H1 (cell line): ENCODE results near the gene FKBP8.

Experiments used
- BCL11A ChIP-seq, 2 experiments: IDR thresholded peaks; one replicate each; pipeline ENCODE4 v1.6.1; 2011; ENCODE audit warnings: low read depth in 2 of 2, low read length in 2 of 2, mild to moderate bottlenecking in 2 of 2
- CHD2 ChIP-seq: IDR thresholded peaks from 2 replicates; pipeline ENCODE4 v1.6.1; 2012; ENCODE audit warnings: low read length, improper control_type of control experiment
- CREB1 ChIP-seq: IDR thresholded peaks from 2 replicates; pipeline ENCODE4 v1.6.1; 2012; ENCODE audit warnings: inconsistent platforms
- EP300 ChIP-seq, 2 experiments: IDR thresholded peaks; 1 replicate in 1 of 2; 2 replicates in 1 of 2; pipeline ENCODE4 v1.6.1; 2011 to 2012; ENCODE audit warnings: low read depth in 2 of 2, low read length in 2 of 2, mild to moderate bottlenecking in 2 of 2, borderline replicate concordance in 1 of 2, inconsistent platforms in 1 of 2, moderate library complexity in 1 of 2
- EZH2 ChIP-seq: fragments of 200-600 bp; sonication (generic); IDR thresholded peaks from 2 replicates; pipeline ENCODE4 v1.7.1; 2012; ENCODE audit warnings: low read depth, mild to moderate bottlenecking, moderate library complexity, low read length, inconsistent platforms; ENCODE audit not compliant: severe bottlenecking
- JUN ChIP-seq: IDR thresholded peaks from 2 replicates; pipeline ENCODE4 v1.6.1; 2011; ENCODE audit warnings: low read depth, mild to moderate bottlenecking, improper control_type of control experiment, low read length
- POLR2AphosphoS5 ChIP-seq: IDR thresholded peaks from 2 replicates; pipeline ENCODE4 v1.6.1; 2011; ENCODE audit warnings: low read depth, low read length
- POU5F1 ChIP-seq: IDR thresholded peaks from 2 replicates; pipeline ENCODE4 v1.6.1; 2011; ENCODE audit warnings: low read depth, mild to moderate bottlenecking, low read length, moderate library complexity
- RBBP5 ChIP-seq: IDR thresholded peaks from 2 replicates; pipeline ENCODE4 v1.7.1; 2012; ENCODE audit warnings: low read depth, mild to moderate bottlenecking, inconsistent platforms, low read length, moderate library complexity, borderline replicate concordance
- SIRT6 ChIP-seq: IDR thresholded peaks from one replicate; pipeline ENCODE4 v1.7.1; 2012; ENCODE audit warnings: low read length, inconsistent platforms
- ZNF274 ChIP-seq: IDR thresholded peaks from 2 replicates; pipeline ENCODE4 v1.7.0; 2012; ENCODE audit warnings: low read length, borderline replicate concordance; ENCODE audit errors: extremely low read depth
- TF ChIP-seq, protein P1 (sequence below), 3 experiments: IDR thresholded peaks; 1 replicate in 2 of 3; 2 replicates in 1 of 3; pipeline versions ENCODE4 v1.5.1 to v1.6.1; 2011; ENCODE audit warnings: low read length in 3 of 3, mild to moderate bottlenecking in 3 of 3, inconsistent platforms in 2 of 3, low read depth in 1 of 3, moderate library complexity in 1 of 3; ENCODE audit not compliant: insufficient read depth in 1 of 3; ENCODE audit errors: control extremely low read depth in 1 of 3
- TF ChIP-seq, protein P2 (sequence below): IDR thresholded peaks from 2 replicates; pipeline ENCODE4 v1.6.1; 2012; ENCODE audit warnings: low read length, inconsistent platforms

DNA sequence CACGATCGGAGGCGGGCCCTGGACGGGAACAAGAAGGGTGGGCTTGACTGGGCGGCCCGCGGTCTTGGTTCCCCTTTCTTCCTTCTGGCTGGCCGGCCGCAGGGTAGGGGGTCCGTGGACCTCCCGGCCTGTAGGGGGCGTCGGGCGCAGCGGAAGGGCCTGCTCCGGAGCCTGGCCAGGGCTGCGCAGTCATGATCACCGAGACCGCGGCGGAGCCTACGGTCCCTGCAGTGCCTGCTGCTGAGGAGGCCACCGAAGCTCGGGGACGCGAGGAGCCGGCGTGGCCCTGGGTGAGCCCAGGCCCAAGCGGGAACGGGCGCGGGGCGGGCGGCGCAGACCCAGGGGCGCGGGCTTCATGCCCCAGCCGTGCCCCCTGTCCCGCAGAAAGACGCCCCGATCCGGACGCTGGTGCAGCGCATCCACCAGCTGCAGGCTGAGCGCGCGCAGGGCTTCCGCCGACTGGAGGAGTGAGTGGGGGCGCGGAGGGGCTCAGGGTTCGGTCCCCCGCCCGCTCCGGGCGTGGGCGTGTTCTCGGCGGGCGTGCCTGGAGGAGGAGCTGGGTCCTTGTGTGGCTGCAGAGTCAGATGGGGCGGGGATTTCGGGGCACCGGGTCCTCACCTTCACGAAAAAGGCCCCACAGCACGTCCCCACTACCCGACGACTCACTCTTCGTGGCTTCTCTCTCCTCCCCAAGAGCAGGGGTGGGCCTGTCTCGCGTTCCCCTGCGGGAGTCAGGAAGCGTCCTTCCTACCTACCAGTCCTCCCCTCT is 45.4 kb upstream of the FKBP8 start, which contains the start of gene REX1BD:
- TF ChIP-seq CREB1 (peak; percentile 37; the same call in 1 of the 2 replicates), ZNF274 (no peak), JUN (no peak), SIRT6 (no peak), POU5F1 (no peak), BCL11A (IDR thresholded peaks at IDR 0.05; ENCODE audit: low read depth in 2 of 2, low read length in 2 of 2) (no peak), EP300 (IDR thresholded peaks at IDR 0.05; ENCODE audit: borderline replicate concordance in 1 of 2, low read depth in 2 of 2, low read length in 2 of 2) (peak in 1 of 2 experiments; percentile 66; a peak in 1 of 3 replicates), RBBP5 (peak; percentile 51; the same call in 1 of the 2 replicates), POLR2AphosphoS5 (peak; percentile 78), CHD2 (0 out of 2 replicates have a peak, but pooled peaks have one; percentile 33), EZH2 (peak; percentile 11)
- TF ChIP-seq, protein P1, sequence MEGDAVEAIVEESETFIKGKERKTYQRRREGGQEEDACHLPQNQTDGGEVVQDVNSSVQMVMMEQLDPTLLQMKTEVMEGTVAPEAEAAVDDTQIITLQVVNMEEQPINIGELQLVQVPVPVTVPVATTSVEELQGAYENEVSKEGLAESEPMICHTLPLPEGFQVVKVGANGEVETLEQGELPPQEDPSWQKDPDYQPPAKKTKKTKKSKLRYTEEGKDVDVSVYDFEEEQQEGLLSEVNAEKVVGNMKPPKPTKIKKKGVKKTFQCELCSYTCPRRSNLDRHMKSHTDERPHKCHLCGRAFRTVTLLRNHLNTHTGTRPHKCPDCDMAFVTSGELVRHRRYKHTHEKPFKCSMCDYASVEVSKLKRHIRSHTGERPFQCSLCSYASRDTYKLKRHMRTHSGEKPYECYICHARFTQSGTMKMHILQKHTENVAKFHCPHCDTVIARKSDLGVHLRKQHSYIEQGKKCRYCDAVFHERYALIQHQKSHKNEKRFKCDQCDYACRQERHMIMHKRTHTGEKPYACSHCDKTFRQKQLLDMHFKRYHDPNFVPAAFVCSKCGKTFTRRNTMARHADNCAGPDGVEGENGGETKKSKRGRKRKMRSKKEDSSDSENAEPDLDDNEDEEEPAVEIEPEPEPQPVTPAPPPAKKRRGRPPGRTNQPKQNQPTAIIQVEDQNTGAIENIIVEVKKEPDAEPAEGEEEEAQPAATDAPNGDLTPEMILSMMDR (IDR thresholded peaks at IDR 0.05; ENCODE audit: control extremely low read depth in 1 of 3, insufficient read depth in 1 of 3, low read depth in 1 of 3, low read length in 3 of 3) = peak; percentile 90 to 92 (median 91)
- TF ChIP-seq, protein P2, sequence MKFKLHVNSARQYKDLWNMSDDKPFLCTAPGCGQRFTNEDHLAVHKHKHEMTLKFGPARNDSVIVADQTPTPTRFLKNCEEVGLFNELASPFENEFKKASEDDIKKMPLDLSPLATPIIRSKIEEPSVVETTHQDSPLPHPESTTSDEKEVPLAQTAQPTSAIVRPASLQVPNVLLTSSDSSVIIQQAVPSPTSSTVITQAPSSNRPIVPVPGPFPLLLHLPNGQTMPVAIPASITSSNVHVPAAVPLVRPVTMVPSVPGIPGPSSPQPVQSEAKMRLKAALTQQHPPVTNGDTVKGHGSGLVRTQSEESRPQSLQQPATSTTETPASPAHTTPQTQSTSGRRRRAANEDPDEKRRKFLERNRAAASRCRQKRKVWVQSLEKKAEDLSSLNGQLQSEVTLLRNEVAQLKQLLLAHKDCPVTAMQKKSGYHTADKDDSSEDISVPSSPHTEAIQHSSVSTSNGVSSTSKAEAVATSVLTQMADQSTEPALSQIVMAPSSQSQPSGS = no peak
